HEK293T (cell line): ENCODE measurements around the gene OTOA.
"Not testable (repeated sequence)": the region's sequence is repeated elsewhere in the genome, so short reads cannot be mapped to it uniquely, and the experiment has no call there.

Source experiments
- ARNT ChIP-seq: fragments of 450-650 bp; IDR thresholded peaks from 2 replicates; pipeline ENCODE4 v1.6.1; 2017; ENCODE audit warnings: mild to moderate bottlenecking
- BHLHE40 ChIP-seq: fragments of 450-650 bp; IDR thresholded peaks from 2 replicates; pipeline ENCODE4 v1.6.1; 2016; ENCODE audit warnings: mild to moderate bottlenecking, moderate library complexity, borderline replicate concordance
- CTBP1 ChIP-seq: fragments of 450-650 bp; IDR thresholded peaks from 2 replicates; pipeline ENCODE4 v1.6.1; 2016; ENCODE audit warnings: borderline replicate concordance
- SUZ12 ChIP-seq: fragments of 450-650 bp; IDR thresholded peaks from 2 replicates; pipeline ENCODE4 v1.6.1; 2016; ENCODE audit warnings: mild to moderate bottlenecking

GRCh38 chr16:21801538-21802374 lies 138.0 kb downstream of the OTOA start:
- TF ChIP-seq ARNT, SUZ12, BHLHE40, CTBP1: not testable (repeated sequence)
